ENCODE measurements around the gene SIX5.
"Not testable (repeated sequence)": the region's sequence is repeated elsewhere in the genome, so short reads cannot be mapped to it uniquely, and the experiment has no call there.

Gene SIX5

GRCh38 chr19:45768984-45769782, at the start of gene SIX5:
TSS of gene SIX5 (minus strand) at chr19:45769252. CDS start at chr19:45768844, 408 bp downstream.
- FAIRE-seq (peak; percentile 97), DNase-seq (ENCODE audit: insufficient read length, low spot score) (peak; percentile 98)

GRCh38 chr19:45817725-45818301, 48.8 kb upstream of the SIX5 start:
- DNase-seq (ENCODE audit: insufficient read length, low spot score) (no peak), FAIRE-seq (no peak)

GRCh38 chr19:45817010-45817724, 48.1 kb upstream of the SIX5 start:
- FAIRE-seq: peak; percentile 97
- DNase-seq (ENCODE audit: insufficient read length, low spot score): peak; percentile 100

- FAIRE-seq: no peak
These were observed 47.4 kb upstream of the SIX5 start for GRCh38 chr19:45816236-45817009.

GRCh38 chr19:45815481-45816216, 46.6 kb upstream of the SIX5 start:
- FAIRE-seq: no peak
- DNase-seq (ENCODE audit: insufficient read length, low spot score): no peak

More at GRCh38 chr19:45816236-45817009, 47.4 kb upstream of the SIX5 start:
- DNase-seq (ENCODE audit: insufficient read length, low spot score): no peak

GRCh38 chr19:45814851-45815480, 45.9 kb upstream of the SIX5 start, which contains the start of gene RSPH6A:
TSS of gene RSPH6A (minus strand) at chr19:45815308. CDS start at chr19:45815176, 132 bp downstream.
- DNase-seq (ENCODE audit: insufficient read length, low spot score) (no peak), FAIRE-seq (no peak)

GRCh38 chr19:45814166-45814780, 45.2 kb upstream of the SIX5 start:
- DNase-seq (ENCODE audit: insufficient read length, low spot score) (no peak), FAIRE-seq (no peak)

GRCh38 chr19:45812297-45812696, 43.2 kb upstream of the SIX5 start:
- FAIRE-seq (no peak), DNase-seq (ENCODE audit: insufficient read length, low spot score) (no peak)

- FAIRE-seq: peak; percentile 33
- DNase-seq (ENCODE audit: insufficient read length, low spot score): no peak
These were observed 40.6 kb upstream of the SIX5 start for GRCh38 chr19:45809643-45810159.

GRCh38 chr19:45805719-45806118, 36.7 kb upstream of the SIX5 start:
- DNase-seq (ENCODE audit: insufficient read length, low spot score): no peak
- no peak for FAIRE-seq

GRCh38 chr19:45804959-45805230, 35.8 kb upstream of the SIX5 start:
- no peak for FAIRE-seq
- no peak for DNase-seq (ENCODE audit: insufficient read length, low spot score)

GRCh38 chr19:45804140-45804958, 35.3 kb upstream of the SIX5 start:
- DNase-seq (ENCODE audit: insufficient read length, low spot score) (no peak), FAIRE-seq (no peak)

GRCh38 chr19:45801603-45802175, 32.6 kb upstream of the SIX5 start:
- FAIRE-seq (no peak), DNase-seq (ENCODE audit: insufficient read length, low spot score) (no peak)

- FAIRE-seq: no peak
- no peak for DNase-seq (ENCODE audit: insufficient read length, low spot score)
These were observed 31.1 kb upstream of the SIX5 start for GRCh38 chr19:45800070-45800553.

GRCh38 chr19:45799541-45799940, 30.5 kb upstream of the SIX5 start:
- not testable (repeated sequence) for DNase-seq (ENCODE audit: insufficient read length, low spot score); FAIRE-seq

- FAIRE-seq: peak; percentile 76
These were observed 30.0 kb upstream of the SIX5 start for GRCh38 chr19:45798995-45799517.

GRCh38 chr19:45794627-45795026, 25.6 kb upstream of the SIX5 start:
- FAIRE-seq: no peak
- DNase-seq (ENCODE audit: insufficient read length, low spot score): no peak

More at GRCh38 chr19:45798995-45799517, 30.0 kb upstream of the SIX5 start:
- peak; percentile 76 for DNase-seq (ENCODE audit: insufficient read length, low spot score)

All from GM19239 (cell line).